Muscle of back (tissue), 11 donors: ENCODE measurements around the gene SCYGR5. TPM values are rescaled to one million over a fixed set of nuclear protein-coding genes. Genes with fewer than 3 reads are reported as not detected.
A peak's percentile ranks its signal among the peaks of the same experiment; 100 is the strongest.
"Not testable (repeated sequence)": the region's sequence is repeated elsewhere in the genome, so short reads cannot be mapped to it uniquely, and the experiment has no call there.

Experiments
- DNase-seq, 3 donors: peaks; one replicate each; pipeline versions ENCODE4 v3.0.0 to v3.0.0-alpha.2; 2013
- polyA plus RNA-seq, 10 donors: library from polyadenylated mRNA; unstranded; fragments of 120-200 nt; gene quantifications; one replicate each; pipeline ENCODE4 v1.2.1, GENCODE V29; 2013; ENCODE audit not compliant: insufficient read length in 10 of 10

Gene SCYGR5
- polyA plus RNA-seq, 10 donors = not detected

GRCh38 chr2:227671170-227671905, 4.7 kb downstream of the SCYGR5 start:
- no peak for DNase-seq

GRCh38 chr2:227673620-227674019, 7.0 kb downstream of the SCYGR5 start:
- DNase-seq = not testable (repeated sequence)

GRCh38 chr2:227674485-227674884, 7.9 kb downstream of the SCYGR5 start:
- no peak for DNase-seq

DNA sequence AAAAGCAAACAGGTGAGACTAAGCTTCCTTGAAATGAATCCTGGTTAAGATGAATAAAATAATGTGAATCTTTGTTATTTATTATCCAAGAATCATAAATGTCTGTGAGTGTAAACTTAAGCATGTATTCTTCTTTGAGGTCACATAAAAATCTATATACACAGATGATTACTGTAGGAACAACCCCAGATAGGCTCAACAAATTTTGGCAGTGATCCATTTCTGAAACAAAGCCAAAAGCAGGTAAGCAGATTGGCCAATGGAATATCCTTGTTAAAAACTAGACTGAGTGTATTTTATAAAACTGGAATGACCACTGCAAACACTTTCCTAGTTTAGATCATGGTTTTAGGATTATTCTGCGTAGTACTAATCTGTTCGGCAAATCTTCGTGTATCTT, 11.3 kb downstream of the SCYGR5 start:
- no peak for DNase-seq

DNA sequence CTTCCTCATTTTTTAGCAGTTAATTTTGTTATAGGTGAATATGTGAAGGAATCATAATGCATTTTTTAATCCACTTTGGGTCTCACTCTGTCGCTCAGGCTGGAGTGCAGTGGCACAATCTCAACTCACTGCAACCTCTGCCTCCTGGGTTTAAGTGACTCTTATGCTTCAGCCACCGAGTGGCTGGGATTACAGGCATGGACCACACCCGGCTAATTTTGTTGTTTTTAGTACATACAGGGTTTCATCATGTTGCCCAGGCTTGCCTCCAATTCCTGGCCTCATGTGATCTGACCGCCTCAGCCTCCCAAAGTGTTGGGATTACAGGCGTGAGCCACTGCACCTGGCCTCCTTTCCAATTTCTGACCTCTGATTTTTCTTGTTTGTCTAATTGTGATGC, 17.7 kb downstream of the SCYGR5 start:
- no peak for DNase-seq

- DNase-seq = no peak
Measured at GRCh38 chr2:227687189-227687588, 20.6 kb downstream of the SCYGR5 start.

GRCh38 chr2:227696990-227697679, 30.5 kb downstream of the SCYGR5 start:
- DNase-seq = no peak

DNA sequence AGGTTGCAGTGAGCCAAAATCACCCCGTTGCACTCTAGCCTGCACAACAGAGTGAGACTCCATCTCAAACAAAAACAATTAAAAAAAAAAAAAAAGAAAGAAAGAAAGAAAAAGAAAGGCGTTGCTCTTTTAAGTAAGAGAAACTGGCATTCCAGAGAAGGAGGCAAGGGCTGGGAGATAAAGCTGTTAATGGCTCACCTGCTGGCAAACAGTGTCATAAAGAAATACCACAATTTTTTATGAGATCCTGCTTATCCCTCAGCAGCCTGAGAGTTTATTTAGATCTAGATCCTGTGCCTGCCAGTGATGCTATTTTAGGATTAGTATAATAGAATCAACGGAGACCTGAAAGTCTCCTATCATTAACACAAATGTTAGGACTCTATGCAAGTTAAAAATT, 35.0 kb downstream of the SCYGR5 start:
- no peak for DNase-seq

DNA sequence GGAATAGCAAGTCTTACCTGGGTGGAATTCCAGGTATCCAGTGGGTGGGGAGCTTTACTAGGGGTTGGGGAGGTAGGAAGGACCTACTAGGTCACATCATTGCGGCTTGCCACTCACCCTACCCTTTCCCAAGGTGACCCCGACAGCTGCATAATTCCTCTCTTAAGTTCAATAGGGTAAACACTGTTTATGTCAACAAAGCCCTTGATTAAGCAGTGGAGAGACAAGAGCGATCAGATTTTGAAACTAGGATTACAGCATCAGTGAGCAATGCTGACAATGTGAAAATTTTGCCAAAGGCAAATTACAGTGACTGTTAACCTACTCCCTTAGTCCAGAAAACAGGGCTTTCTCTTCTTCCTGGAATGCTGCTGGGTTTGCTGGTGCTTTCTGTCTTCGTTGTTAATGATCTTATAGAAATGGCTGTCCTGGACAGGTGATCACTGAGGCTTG, 36.7 kb downstream of the SCYGR5 start:
- DNase-seq = peak in 1 of 3 donors; percentile 14

GRCh38 chr2:227703961-227704360, 37.4 kb downstream of the SCYGR5 start:
- DNase-seq = peak in 1 of 3 donors; percentile 4

DNA sequence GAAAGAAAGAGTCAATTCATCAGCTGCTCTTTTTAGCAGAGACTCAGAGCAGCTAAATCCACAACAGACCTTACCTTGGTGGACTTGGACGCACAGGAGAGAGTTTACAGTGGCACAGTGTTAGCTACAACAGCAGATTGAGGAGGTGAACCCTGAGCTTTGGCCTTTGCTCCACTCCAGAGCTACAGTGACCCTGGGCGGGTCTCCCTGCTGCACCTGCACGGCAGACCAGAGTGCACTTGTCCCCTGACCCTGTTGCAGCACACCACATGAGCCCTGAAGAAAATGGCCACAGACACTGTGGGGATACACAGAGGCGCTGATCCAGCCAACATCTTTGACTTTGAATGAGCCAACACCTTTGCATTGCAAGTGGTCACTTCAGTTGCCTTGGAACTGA, 40.3 kb downstream of the SCYGR5 start:
- no peak for DNase-seq

DNA sequence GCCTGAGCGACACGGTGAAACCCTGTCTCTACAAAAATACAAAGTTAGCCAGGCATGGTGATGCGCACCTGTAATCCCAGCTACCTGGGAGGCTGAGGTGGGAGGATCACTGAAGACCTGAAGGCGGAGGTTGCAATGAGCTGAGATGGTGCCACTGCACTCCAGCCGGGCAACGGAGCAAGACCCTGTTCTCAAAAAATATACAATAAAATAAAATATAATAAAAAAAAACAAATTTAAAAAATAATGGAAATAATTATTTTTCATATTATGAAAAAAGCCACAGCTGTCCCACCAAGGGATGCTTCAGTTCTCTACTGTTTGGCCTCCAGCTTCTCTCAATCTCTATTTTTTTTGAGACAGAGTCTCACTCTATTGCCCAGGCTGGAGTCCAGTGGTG, 40.8 kb downstream of the SCYGR5 start:
- DNase-seq = no peak

DNA sequence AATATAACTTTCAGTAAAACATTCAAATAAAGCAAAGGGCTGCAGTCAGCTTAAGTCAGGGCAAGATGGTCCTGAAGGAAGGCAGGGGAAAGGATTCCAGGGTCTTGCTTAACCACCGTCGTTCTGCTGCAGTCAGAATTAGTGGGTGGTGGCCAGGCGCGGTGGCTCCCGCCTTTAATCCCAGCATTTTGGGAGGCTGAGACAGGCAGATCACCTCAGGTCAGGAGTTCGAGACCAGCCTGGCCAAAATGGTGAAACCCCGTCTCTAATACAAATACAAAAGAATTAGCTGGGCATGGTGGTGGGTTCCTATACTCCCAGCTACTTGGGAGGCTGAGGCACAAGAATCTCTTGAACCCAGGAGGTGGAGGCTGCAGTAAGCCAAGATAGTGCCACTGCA, 44.4 kb downstream of the SCYGR5 start:
- DNase-seq = no peak

DNA sequence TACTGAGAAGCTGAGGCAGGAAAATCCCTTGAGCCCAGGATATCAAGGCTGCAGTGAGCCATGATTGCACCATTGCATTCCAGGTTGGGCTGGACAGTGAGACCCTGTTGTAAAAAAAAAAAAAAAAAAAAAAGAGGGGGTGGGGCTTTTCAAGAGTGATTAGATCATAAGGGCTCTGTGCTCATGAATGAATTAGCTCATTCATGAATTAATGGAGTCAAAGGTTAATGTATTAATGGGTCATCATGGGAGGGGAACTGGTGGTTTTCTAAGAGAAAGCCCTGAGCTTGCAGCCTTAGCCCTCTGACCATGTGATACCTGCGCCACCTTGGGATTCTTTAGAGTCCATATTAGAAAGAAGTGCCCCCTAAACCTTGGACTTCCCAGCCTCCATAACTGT, 46.7 kb downstream of the SCYGR5 start:
- DNase-seq = no peak

GRCh38 chr2:227716501-227716900, 49.9 kb downstream of the SCYGR5 start:
- peak in 1 of 3 donors; percentile 6 for DNase-seq

Other genes with a start within 250 kb of the SCYGR5 start
- 10 to 100 TPM; 41.2 to 55.1 (median 51.3) TPM for gene AGFG1, start 194.6 kb upstream of the SCYGR5 start, polyA plus RNA-seq
- gene SCYGR2, start 67.9 kb upstream of the SCYGR5 start, polyA plus RNA-seq = not detected
- not detected for gene SCYGR3, start 52.0 kb upstream of the SCYGR5 start, polyA plus RNA-seq
- gene SCYGR4, start 49.3 kb upstream of the SCYGR5 start, polyA plus RNA-seq = under 1 TPM in 1 of 10 donors, not detected in 9; 0.07 TPM
- gene SLC19A3, start 51.2 kb downstream of the SCYGR5 start, polyA plus RNA-seq = 1 to 10 TPM in 2 of 10 donors, under 1 TPM in 8; 0.40 to 1.5 (median 0.75) TPM
- not detected for gene SCYGR6, start 58.0 kb downstream of the SCYGR5 start, polyA plus RNA-seq
- gene SCYGR7, start 61.5 kb downstream of the SCYGR5 start, polyA plus RNA-seq = not detected
- gene SCYGR8, start 79.1 kb downstream of the SCYGR5 start, polyA plus RNA-seq = not detected
- gene CCL20, start 147.0 kb downstream of the SCYGR5 start, polyA plus RNA-seq = 1 to 10 TPM in 3 of 10 donors, under 1 TPM in 5, not detected in 2; 0.36 to 5.8 (median 0.90) TPM
- under 1 TPM in 2 of 10 donors, not detected in 8; 0.05 TPM for gene DAW1, start 204.8 kb downstream of the SCYGR5 start, polyA plus RNA-seq